HL-60 (cell line): Measurements from ENCODE around the gene DIMT1.

ENCODE experiments used
- DNase-seq, 2 experiments: peaks; one replicate each; pipeline ENCODE4 v3.0.0-alpha.2; 2010 to 2020; ENCODE audit warnings: low read depth in 1 of 2, low spot score in 1 of 2
- H3K27ac ChIP-seq: fragments of 250-450 bp; sonication (Bioruptor Pico); replicated peaks from 2 replicates; pipeline ENCODE4 v1.5.1; 2020; ENCODE audit warnings: mild to moderate bottlenecking, moderate library complexity
- H3K27me3 ChIP-seq: fragments of 250-450 bp; sonication (Bioruptor Pico); 2 replicates; pipeline ENCODE4 v1.5.1; 2021; ENCODE audit warnings: mild to moderate bottlenecking, moderate library complexity; ENCODE audit not compliant: insufficient read depth, poor library complexity, severe bottlenecking
- H3K4me3 ChIP-seq: replicated peaks from 2 replicates; pipeline ENCODE4 v1.5.1; 2011; ENCODE audit warnings: mild to moderate bottlenecking, control low read depth, low read length; ENCODE audit not compliant: insufficient read depth
- GABPA ChIP-seq: IDR thresholded peaks from 2 replicates; pipeline ENCODE4 v1.6.1; 2012; ENCODE audit warnings: low read depth
- POLR2AphosphoS5 ChIP-seq: IDR thresholded peaks from 2 replicates; pipeline ENCODE4 v1.6.1; 2012; ENCODE audit warnings: low read depth
- REST ChIP-seq: IDR thresholded peaks from 2 replicates; pipeline ENCODE4 v1.6.1; 2012; ENCODE audit warnings: low read depth; ENCODE audit not compliant: insufficient replicate concordance
- SPI1 ChIP-seq: IDR thresholded peaks from 2 replicates; pipeline ENCODE4 v1.6.1; 2012; ENCODE audit warnings: low read depth, mild to moderate bottlenecking, borderline replicate concordance
- TF ChIP-seq, protein P1 (sequence below): IDR thresholded peaks from one replicate; pipeline ENCODE4 v1.5.1; 2011; ENCODE audit warnings: low read length, control low read depth, inconsistent platforms; ENCODE audit not compliant: insufficient read depth

Gene DIMT1

GRCh38 chr5:62386824-62387223 is 16.9 kb downstream of the DIMT1 start:
- no peak overlapping the region for H3K27ac ChIP-seq
- no peak overlapping the region for H3K4me3 ChIP-seq
- TF ChIP-seq, protein P1, sequence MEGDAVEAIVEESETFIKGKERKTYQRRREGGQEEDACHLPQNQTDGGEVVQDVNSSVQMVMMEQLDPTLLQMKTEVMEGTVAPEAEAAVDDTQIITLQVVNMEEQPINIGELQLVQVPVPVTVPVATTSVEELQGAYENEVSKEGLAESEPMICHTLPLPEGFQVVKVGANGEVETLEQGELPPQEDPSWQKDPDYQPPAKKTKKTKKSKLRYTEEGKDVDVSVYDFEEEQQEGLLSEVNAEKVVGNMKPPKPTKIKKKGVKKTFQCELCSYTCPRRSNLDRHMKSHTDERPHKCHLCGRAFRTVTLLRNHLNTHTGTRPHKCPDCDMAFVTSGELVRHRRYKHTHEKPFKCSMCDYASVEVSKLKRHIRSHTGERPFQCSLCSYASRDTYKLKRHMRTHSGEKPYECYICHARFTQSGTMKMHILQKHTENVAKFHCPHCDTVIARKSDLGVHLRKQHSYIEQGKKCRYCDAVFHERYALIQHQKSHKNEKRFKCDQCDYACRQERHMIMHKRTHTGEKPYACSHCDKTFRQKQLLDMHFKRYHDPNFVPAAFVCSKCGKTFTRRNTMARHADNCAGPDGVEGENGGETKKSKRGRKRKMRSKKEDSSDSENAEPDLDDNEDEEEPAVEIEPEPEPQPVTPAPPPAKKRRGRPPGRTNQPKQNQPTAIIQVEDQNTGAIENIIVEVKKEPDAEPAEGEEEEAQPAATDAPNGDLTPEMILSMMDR, result no peak
- TF ChIP-seq REST (no peak), POLR2AphosphoS5 (no peak), SPI1 (no peak), GABPA (no peak)
- DNase-seq, result no peak
- H3K27me3 ChIP-seq, result no peaks in the 10 kb centered on the region

DNA sequence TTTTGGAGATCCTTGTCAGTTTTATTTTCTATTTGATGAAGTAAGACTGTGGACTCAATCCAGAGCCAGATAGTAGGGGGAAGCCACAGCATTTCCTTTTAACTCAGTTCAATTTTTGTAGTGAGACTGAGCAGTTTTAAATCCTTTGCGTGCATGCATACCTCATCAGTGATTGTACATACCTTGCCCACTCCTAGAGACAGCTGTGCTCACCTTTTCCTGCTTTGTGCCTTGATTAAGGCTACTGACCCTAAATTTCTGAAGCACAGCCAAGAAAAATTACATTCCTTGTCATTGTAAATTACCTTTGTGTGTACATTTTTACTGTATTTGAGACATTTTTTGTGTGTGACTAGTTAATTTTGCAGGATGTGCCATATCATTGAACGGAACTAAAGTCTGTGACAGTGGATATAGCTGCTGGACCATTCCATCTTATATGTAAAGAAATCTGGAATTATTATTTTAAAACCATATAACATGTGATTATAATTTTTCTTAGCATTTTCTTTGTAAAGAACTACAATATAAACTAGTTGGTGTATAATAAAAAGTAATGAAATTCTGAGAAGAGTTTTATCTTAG is 17.8 kb downstream of the DIMT1 start:
- H3K4me3 ChIP-seq, result no peak overlapping the region
- DNase-seq, result no peak
- H3K27me3 ChIP-seq, result no peaks in the 10 kb centered on the region
- TF ChIP-seq, protein P1, result no peak
- TF ChIP-seq REST, result no peak
- no peak for TF ChIP-seq POLR2AphosphoS5
- TF ChIP-seq GABPA, result no peak
- TF ChIP-seq SPI1, result no peak
- no peak overlapping the region for H3K27ac ChIP-seq

GRCh38 chr5:62385131-62385530 is 18.6 kb downstream of the DIMT1 start:
- Histone ChIP-seq H3K27ac (no peak overlapping the region), H3K4me3 (no peak overlapping the region), H3K27me3 (no peaks in the 10 kb centered on the region)
- DNase-seq, result no peak
- TF ChIP-seq POLR2AphosphoS5, result no peak
- TF ChIP-seq GABPA, result no peak
- TF ChIP-seq, protein P1, result no peak
- TF ChIP-seq SPI1, result no peak
- TF ChIP-seq REST, result no peak
